ENCODE results near the gene RASL11A.
"Not testable (repeated sequence)": the region's sequence is repeated elsewhere in the genome, so short reads cannot be mapped to it uniquely, and the experiment has no call there.

The RASL11A gene

GRCh38 chr13:27321468-27322431 lies 51.1 kb downstream of the RASL11A start:
- no peak for TF ChIP-seq CTCF (IDR thresholded peaks at IDR 0.05; ENCODE audit: control extremely low read depth, extremely low read depth, low read depth, missing control alignments)
- ChIA-PET POLR2A (no interaction called here), CTCF (interaction anchor here (1.2 to 2.1 kb wide), 2 partner anchors 15 to 40 kb away, joined by 3 to 5 read pairs; no protein-coding TSS in a partner anchor)
- DNase-seq (ENCODE audit: extremely low spot score): no peak

- POLR2A ChIA-PET; CTCF ChIA-PET; DNase-seq (ENCODE audit: extremely low spot score): not testable (repeated sequence)
Measured at GRCh38 chr13:27322443-27322842, 51.8 kb downstream of the RASL11A start.

All from GM10248 (cell line).